HG02973 (cell line): Measurements from ENCODE around the gene CNTNAP2.
A peak's percentile ranks its signal among the peaks of the same experiment; 100 is the strongest.
"Not testable (repeated sequence)": the region's sequence is repeated elsewhere in the genome, so short reads cannot be mapped to it uniquely, and the experiment has no call there.

Source experiments
- ATAC-seq: cut with Tn5 transposase; IDR thresholded peaks from one replicate; pipeline ENCODE4 v1.9.1; 2021; ENCODE audit warnings: moderate library complexity; ENCODE audit not compliant: unreplicated experiment

CNTNAP2 gene

GRCh38 chr7:148436135-148436534 lies 2319.5 kb downstream of the CNTNAP2 start:
- peak; percentile 13 for ATAC-seq

GRCh38 chr7:148436571-148436970 lies 2320.0 kb downstream of the CNTNAP2 start:
- peak; percentile 82 for ATAC-seq

- ATAC-seq, result no peak
These were observed 2320.4 kb downstream of the CNTNAP2 start for GRCh38 chr7:148437043-148437442.

DNA sequence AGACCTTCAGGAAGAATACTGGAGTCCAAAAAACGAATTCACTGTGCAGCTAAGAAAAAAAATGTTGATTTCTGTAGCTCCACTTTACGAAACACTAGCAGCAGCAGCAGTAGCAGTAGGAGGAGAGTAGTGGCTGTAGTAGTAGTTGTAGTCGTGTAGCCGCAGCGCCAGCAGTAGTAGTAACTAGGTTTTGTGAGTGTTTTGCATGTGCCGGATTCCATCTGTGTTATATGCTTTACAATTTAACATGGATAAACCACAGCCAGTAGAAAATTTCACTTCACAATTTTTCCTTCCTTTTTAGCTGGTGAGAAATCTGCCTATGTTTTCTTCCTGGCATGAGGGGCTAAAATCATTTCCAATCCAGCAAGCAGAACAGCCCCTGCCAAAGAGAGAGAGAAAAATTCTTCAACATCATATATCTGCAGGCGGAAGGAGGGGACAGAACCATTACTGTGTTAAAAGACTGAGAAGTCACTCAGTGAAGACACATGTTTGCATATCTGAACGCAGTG lies 2325.6 kb downstream of the CNTNAP2 start:
- no peak for ATAC-seq

DNA sequence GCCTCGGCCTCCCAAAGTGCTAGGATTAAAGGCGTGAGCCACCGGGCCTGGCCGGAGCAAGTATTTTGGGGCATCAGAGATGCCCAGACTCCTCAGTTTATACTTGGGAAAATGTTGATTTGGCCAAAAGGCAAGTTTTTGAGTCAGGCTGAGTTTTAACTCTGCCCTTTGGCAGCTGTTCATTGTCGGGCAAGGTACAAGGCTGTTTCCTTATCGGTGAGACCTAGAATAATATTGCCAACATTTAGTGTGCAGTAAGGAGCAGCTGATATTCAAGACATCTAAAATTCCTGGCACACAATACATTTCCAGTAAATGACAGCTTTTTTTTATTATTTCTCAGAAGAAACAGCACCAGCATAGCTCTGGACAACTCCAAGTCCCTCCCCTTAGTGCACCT lies 2326.3 kb downstream of the CNTNAP2 start:
- no peak for ATAC-seq

- ATAC-seq, result no peak
These were observed 2328.9 kb downstream of the CNTNAP2 start for GRCh38 chr7:148445260-148446044.

DNA sequence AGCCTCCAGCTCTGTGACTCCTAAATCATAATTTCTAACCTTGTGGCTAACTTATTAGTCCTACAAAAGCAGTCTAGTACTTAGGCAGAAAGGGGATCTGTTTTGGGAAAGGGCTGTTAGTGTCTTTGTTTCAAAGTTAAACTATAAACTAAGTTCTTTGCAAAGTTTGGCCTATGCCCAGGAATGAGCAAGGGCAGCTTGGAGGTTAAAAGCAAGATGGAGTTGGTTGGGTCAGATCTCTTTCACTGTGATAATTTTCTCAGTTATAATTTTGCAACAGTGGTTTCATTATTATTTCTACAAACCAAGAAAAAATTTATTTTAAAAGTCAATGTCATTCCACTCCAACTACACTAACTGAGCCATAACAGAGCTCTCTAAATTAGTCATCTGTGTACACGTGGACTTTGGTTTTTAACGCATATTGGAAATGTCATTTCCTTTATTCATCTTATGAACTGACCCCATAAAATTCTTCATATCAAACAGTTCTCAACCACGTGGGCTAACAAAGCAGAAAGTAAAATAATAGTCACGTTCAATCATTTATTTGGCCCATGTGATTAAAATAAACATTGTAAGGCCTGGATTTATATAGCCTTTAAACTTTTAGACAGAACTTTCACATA lies 2330.7 kb downstream of the CNTNAP2 start:
- peak; percentile 95 for ATAC-seq

GRCh38 chr7:148451526-148451925 lies 2334.9 kb downstream of the CNTNAP2 start:
- not testable (repeated sequence) for ATAC-seq

- no peak for ATAC-seq
These were observed 2339.8 kb downstream of the CNTNAP2 start for GRCh38 chr7:148456351-148456750.

DNA sequence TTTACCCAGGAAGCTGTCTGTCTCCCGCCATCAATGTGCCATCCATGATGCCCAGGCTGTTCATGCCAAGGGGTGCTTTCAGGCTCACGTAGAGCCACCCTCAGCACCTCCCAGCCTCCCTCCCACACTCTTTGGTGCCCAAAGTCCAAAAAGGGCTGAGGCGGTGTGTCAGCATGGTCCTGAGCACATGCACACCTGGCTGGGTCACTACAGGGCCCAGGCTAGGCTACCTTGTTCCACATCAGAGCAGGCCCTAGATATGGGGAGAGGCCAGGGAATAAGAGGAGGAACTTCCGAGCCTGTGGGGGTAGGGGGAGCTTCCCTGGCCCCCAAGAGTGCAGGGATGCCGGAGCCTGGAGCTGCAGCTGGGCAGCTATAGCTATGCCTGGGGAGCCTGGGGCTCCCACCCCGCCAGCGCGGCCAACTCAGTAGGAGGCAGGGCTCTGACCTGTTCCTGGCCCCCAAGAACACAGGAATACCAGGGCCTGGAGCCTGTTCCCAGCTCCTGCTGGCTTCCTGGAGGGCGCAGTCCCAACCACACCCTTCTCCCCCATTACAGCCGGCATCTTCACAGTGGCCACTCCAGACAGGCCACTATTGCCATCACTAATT lies 2340.8 kb downstream of the CNTNAP2 start:
- no peak for ATAC-seq

- ATAC-seq, result no peak
These were observed 2341.7 kb downstream of the CNTNAP2 start for GRCh38 chr7:148458263-148458662.

GRCh38 chr7:148461392-148462179 lies 2345.0 kb downstream of the CNTNAP2 start:
- no peak for ATAC-seq

- not testable (repeated sequence) for ATAC-seq
These were observed 2346.2 kb downstream of the CNTNAP2 start for GRCh38 chr7:148462774-148463173.

DNA sequence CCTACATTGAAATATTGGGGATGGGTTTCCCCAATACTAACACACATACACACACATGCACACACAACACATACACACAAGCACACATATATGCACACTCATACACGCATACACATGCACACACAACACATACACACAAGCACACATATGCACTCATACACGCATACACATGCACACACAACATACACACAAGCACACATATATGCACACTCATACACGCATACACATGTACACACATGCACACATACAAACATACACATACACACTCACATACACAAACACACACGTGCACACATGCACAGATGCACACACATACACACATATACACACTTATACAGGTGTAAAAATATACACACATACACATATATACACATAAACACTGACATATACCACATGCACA lies 2346.6 kb downstream of the CNTNAP2 start:
- no peak for ATAC-seq

DNA sequence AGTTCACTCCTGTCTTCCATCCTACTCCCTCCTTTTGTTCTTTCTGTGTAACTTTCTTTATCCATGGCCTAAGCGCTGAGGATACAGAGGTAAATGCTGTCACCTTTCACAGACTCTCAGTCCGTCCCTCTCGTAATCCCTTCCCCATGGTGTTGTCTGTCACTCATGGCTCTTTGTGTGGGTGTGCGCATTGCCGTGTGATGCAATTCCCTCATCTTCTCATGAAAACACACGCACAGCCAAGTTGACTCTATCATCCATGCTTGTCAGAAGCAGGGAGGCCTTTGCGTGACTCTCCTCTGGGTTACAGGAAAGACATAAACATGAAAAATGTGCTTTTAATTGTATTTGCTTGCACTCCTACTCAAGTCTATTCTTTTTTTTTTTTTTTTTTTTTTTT lies 2348.3 kb downstream of the CNTNAP2 start:
- no peak for ATAC-seq

DNA sequence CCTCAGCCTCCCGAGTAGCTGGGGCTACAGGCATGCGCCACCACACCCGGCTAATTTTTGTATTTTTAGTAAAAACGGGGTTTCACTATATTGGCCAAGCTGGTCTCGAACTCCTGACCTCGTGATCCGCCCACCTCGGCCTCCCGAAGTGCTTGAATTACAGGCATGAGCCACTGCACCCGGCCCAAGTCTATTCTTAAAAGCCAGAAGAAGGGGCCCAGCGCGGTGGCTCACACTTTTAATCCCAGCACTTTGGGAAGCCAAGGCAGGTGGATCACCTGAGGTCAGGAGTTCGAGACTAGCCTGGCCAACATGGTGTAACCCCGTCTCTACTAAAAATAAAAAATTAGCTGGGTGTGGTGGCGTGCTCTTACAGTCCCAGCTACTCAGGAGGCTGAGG lies 2348.8 kb downstream of the CNTNAP2 start:
- ATAC-seq, result not testable (repeated sequence)

GRCh38 chr7:148466120-148466519 lies 2349.5 kb downstream of the CNTNAP2 start:
- no peak for ATAC-seq

- no peak for ATAC-seq
These were observed 2352.1 kb downstream of the CNTNAP2 start for GRCh38 chr7:148468700-148469098.
